SHP77 (cell line): Measurements from ENCODE around the gene CHSY1.

ENCODE experiments used
- DNase-seq, 2 experiments: peaks; one replicate each; lab custom pipeline; 2025; lab: John Stamatoyannopoulos, UW

Gene CHSY1

GRCh38 chr15:101209285-101209845 lies 42.5 kb downstream of the CHSY1 start:
- no peak for DNase-seq

- DNase-seq: no peak
Observed at GRCh38 chr15:101207867-101208288, 44.0 kb downstream of the CHSY1 start.

DNA sequence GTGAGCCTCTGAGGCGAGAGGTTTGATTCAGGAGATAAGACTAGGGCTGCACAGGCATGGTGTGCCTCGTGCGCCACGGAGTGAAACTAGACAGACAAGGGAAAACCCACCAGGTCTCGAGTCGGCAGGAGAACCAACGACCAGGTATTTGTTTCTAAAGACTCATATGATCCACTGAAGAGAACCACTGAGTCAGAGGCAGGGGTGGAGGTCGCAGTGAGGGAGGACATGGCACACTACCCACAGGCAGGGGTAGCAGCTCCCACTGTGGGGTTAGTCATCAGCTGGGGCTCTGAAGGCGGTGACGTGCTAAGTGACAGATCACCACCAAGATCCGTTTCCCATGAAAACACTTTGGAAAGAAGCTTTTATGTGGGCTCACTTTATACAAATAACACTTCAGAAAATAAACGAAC lies 45.7 kb downstream of the CHSY1 start:
- no peak for DNase-seq

DNA sequence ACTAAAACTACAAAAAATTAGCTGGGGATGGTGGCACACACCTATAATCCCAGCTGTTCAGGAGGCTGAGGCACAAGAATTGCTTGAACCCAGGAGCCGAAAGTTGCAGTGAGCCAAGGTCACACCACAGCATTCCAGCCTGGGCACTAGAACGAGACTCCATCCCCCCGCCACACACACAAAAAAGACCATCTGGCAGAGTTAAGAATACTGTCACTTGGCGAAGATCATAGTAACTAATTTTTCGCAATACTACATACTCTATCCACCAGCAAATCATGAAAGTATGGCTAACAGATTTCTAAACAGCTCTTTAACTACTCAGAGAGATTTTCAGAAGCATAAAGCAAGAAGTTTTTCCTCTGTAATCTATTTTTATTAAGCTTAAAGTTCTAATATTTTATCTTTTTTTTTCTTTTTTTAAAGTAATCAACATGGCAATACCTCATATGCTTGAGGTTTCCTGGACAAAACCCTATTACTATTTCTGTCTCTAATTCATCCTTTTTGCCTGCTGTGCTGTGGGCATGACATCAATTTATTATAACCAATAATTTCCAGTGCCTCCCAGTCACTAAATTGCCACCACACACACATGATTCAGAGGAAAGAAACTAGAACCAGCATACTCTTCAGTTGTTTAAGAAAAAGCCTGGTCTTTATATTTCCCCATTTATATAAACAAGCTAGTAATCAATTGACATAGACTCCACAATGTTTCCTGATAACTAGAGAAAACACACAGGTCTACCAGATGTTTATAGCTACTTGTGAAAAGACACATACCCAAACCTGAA lies 46.9 kb downstream of the CHSY1 start:
- DNase-seq: no peak

DNA sequence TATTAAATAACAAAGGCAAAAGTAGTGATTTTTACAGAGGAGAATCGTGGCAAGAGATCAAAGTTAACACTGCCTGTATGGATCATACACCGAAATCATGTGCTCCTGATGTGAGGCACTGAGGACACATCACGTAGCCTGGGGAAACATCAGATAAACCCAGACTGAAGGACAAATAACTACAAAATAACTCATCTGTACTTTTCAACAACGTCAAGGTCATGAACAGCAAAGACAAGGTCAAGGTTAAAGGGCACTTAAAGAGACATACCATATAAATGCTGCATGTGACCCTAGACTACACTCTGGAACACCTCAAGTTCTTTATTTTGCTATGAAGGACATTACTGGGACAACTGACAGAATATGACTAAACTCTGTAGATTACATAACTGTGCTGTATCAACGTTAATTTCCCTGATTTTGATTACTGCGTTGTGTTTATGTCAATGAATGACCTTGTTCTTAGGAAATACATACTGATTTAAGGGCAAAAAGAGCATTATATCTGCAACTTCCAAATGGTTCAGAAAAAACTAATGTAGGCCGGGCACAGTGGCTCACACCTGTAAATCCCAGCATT lies 48.1 kb downstream of the CHSY1 start:
- no peak for DNase-seq

DNA sequence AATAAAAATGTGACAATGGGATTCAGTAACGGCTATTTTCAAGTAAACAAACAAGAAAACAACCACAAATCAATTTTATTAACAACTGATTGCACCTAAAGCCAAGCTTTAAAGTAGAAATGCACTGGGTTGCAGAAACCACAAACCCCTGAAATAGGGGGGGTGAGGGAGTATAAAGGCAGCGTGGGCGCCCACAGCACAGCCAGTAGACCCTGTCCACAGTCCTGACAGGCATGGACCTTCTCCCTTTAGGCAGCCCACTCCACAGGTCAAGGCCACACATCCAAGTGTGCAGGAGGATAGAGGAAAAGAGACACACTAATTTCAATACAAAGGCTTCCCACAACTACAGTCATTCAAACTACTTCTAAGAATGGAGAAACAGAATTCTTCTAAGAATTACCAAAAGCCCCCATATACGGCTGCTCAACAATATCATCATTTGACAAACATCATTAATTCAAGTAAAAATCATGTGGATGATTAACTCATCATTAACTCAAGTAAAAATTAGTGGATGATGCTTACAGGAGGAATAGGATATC lies 48.7 kb downstream of the CHSY1 start:
- no peak for DNase-seq

DNA sequence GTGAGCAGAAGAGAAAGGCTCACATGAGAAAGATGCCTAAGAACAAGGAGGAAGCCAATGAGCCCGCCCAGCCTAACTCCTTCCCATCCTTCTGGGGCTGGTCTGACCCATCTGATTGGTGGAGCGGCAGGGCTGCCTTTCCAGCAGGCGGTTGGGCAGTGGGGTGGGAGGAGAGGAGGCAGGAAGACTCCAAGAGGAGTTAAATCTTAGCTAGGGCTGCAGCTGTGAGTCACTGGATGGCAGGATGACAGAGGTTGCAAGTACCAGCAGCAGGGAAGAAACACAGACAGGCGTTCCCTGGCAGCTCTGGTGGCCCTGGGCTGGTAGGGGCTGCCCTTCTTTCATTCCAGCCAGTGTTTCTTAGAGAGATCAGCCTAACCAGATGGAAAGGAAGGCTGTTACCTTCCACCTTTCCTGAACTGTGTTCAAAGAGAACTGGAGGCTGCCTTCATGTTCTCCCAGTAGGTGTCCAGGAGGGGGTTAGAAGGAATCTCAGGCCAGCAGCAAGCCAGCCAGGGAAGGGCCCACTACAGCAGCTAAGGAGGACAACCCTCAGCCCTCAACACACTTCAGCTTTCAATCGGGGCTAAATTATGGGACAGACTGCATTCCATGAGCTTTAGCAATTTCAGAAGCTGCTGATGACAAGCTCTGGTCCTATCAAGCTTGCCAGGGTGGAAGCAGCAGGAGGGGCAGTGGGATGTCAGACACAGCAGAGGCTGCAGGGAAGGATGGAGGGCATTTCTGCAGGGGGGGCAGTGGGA lies 50.3 kb downstream of the CHSY1 start:
- no peak for DNase-seq

GRCh38 chr15:101200181-101200580 lies 51.7 kb downstream of the CHSY1 start:
- DNase-seq: no peak

DNA sequence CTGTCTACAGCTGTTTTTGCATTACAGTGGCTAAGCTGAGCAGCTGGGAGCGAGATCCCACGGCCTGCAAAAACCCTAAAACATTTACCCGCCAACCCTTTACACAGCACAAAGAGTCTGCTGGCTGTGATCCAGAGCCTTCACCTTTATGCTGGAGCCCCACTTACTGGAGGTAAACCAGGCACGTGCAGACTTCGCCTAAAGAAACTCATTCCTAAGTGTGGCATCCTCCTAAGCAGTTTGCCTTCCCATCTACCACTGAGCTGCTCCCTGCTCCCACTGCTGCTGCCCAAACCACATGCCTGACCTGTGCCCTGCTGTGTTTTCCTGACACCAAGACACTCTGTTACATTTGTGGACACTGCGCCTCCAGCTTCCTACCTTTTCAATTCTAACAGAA lies 53.0 kb downstream of the CHSY1 start:
- no peak for DNase-seq

GRCh38 chr15:101198031-101198575 lies 53.7 kb downstream of the CHSY1 start:
- DNase-seq: no peak

- DNase-seq: no peak
Observed at GRCh38 chr15:101194546-101195125, 57.2 kb downstream of the CHSY1 start.

GRCh38 chr15:101193806-101194545 lies 57.9 kb downstream of the CHSY1 start:
- DNase-seq: no peak

- DNase-seq: no peak
Observed at GRCh38 chr15:101193120-101193644, 58.7 kb downstream of the CHSY1 start.

DNA sequence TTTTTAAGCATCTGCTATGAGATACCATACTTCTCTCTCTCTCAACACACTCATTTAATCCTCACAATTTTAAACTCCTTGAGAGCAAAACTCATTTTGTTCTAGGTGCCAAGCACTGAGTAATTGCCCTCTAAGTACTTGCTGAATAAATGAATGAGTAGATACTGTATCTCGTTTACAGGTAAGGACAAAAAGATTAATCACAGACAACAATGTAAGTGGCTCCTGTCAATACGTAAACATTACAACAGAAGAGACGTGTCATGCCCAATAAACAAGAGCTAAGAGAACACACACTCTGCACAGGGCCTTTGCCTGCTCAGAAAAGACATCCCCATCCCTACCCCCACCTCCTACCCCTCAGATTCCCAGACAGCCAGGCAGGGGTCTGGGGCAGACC lies 59.8 kb downstream of the CHSY1 start:
- no peak for DNase-seq

DNA sequence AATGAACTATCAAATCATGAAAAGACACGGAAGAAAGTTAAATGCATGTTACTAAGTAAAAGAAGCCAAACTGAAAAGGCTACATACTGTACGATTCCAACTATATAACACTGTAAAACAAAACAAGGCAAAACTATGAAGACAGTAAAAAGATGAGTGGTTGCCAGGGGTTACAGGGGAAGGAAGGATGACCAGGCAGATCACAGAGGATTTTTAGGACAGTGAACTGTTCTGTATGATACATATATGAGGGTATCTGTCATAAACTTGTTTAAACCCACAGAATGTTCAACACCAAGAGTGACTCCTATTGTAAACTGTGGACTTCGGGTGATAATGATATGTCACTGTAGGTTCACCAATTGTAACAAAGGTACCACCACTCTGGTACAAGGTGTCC lies 60.6 kb downstream of the CHSY1 start:
- no peak for DNase-seq

DNA sequence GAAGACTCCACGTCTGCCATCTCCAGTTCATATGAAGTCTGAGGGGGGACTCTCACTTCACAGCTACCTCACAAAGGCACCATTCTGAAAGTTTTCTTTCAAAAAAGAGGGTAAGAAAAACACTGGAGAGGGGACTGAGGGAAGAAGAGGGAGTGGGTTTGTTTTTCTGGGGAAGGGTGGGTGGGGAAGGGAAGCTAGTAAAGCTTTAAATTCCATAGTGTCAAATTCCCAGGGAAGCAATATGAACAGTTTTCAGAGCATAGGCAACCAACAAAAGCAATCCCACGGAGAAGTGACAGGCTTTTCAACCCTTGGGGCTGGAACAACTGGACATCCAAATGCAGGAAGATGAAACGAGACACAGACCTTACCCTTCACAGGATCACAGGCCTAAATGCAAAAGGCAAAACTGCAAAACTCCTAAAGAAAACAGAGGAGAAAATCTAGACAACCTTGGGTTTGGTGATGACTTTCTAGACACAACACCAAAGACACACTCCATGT lies 61.7 kb downstream of the CHSY1 start:
- no peak for DNase-seq

DNA sequence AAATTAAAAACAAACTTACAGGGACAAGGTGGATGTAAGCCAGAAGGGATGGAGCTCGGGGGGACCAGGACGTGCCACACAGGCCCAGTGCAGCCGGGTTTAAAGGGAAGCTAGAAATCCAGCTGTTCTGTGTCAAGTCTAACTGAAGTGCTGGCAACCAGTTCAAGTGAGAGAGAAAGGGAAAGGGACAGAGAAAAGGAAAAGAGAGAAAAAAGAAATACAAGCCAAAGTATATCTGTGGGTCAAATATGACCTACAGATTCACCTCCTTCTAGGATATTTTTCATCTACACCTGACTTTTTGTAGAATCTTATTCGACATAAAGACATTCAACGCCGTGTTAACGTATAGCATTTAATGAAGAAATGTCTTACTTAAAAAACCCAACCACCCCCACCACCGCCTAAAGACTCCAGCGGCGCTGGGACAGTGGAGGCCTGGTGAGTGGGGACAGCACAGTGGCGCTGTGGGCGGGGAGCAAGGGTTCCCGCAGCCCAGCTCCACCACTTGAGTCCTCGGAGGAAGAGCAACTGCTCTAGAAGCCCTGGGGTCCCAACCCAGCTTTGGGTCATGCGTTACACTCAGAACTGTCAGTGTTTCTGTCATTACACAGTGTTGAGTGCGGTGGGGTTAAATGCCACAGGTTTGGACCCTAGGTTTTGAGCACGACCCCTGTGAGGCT lies 62.3 kb downstream of the CHSY1 start:
- DNase-seq: no peak

DNA sequence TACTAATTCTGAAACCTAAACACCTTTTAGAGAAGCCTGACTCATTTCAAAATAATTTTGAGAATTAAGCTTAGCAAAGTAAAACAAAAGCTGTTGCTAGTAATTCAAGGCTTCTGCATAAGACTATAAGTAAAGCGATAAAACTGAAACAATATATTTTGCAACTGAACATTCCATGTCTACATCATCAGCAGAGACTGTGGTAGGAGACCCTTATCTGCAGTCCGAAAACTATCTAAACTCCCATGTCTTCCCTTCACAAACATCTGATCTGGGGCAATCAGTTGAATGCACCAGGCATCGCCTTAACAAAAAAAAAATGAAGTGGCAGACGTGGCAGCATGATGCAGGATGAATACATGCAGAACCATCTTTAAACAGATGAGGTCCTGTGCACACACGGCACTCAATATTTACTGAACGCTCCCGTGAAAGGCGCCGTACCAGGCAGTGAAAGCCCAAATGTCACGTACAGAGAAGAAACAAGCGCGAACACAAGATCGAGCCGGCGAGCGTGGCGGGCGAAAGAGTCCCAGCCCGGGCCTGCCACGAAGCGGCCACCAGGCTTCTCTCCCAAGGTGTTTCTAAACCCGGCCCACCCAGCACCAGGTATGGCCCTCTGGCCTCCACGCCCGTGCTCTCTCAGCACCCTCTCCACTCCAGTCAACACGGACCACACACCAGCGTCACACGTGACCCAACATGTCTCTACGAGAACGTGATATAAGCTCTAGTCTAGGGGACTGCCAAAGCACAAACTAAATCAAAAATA lies 63.0 kb downstream of the CHSY1 start:
- no peak for DNase-seq
